ENCODE measurements around the gene BCAS1.

- TF ChIP-seq CTCF (IDR thresholded peaks at IDR 0.05; ENCODE audit: insufficient read depth, low read length) = no peak
- TF ChIP-seq POLR2AphosphoS5 (IDR thresholded peaks at IDR 0.05; ENCODE audit: low read depth) = no peak
- no peak for TF ChIP-seq SPI1 (IDR thresholded peaks at IDR 0.05; ENCODE audit: borderline replicate concordance, low read depth)
These were observed 137.1 kb downstream of the BCAS1 start for GRCh38 chr20:53933232-53933846.
